Kidney (tissue), 14 donors: ENCODE results near the gene MEGF6. TPM values are rescaled to one million over a fixed set of nuclear protein-coding genes. Genes with fewer than 3 reads are reported as not detected.

Experiments used
- DNase-seq, 5 donors: peaks; one replicate each; pipeline ENCODE4 v3.0.0-alpha.2; 2013 to 2020
- FAIRE-seq: peaks from 2 replicates; lab custom pipeline; 2012; peaks lifted over from hg19 to GRCh38; lab: Jason Lieb, UNC
- H3K27ac ChIP-seq, 2 donors: one replicate each; pipeline ENCODE4 v1.7.0; 2013; ENCODE audit warnings: low read depth in 2 of 2, low read length in 2 of 2, inconsistent platforms in 1 of 2
- H3K27me3 ChIP-seq: one replicate; pipeline ENCODE4 v1.7.1; 2013; ENCODE audit warnings: low read length, inconsistent platforms; ENCODE audit not compliant: control insufficient read depth, insufficient read depth
- H3K36me3 ChIP-seq, 3 donors: one replicate each; pipeline versions ENCODE4 v1.7.0 to v1.7.1; 2013; ENCODE audit warnings: low read length in 3 of 3, control low read depth in 1 of 3, inconsistent platforms in 1 of 3; ENCODE audit not compliant: insufficient read depth in 3 of 3, control insufficient read depth in 2 of 3
- H3K4me1 ChIP-seq, 3 donors: one replicate each; pipeline versions ENCODE4 v1.7.0 to v1.7.1; 2013; ENCODE audit warnings: low read length in 3 of 3, inconsistent platforms in 1 of 3, low read depth in 1 of 3; ENCODE audit not compliant: control insufficient read depth in 2 of 3, insufficient read depth in 2 of 3
- H3K4me3 ChIP-seq, 3 donors: one replicate each; pipeline versions ENCODE4 v1.7.0 to v1.8.1; 2013; ENCODE audit warnings: low read length in 3 of 3, control low read depth in 1 of 3, inconsistent platforms in 1 of 3
- H3K9ac ChIP-seq, 3 donors: one replicate each; pipeline versions ENCODE4 v1.7.0 to v1.7.1; 2013; ENCODE audit warnings: low read length in 3 of 3, control low read depth in 1 of 3, inconsistent platforms in 1 of 3
- H3K9me3 ChIP-seq, 3 donors: one replicate each; pipeline versions ENCODE4 v1.7.0 to v1.7.1; 2013; ENCODE audit warnings: low read length in 3 of 3, control low read depth in 1 of 3, inconsistent platforms in 1 of 3; ENCODE audit not compliant: control insufficient read depth in 2 of 3, insufficient read depth in 1 of 3
- intact Hi-C: fragments of 100-400 bp; cut with DNase I; formaldehyde crosslinking; loops from one replicate; pipeline ENCODE4 v1.11.1; 2022
- polyA plus RNA-seq: library from polyadenylated mRNA; stranded (reverse); fragments of 350-450 nt; fragmentation: Illumina TruSeq; extraction: RNeasy Lipid Tissue Mini Kit (QIAGEN cat#74804); gene quantifications from one replicate; pipeline ENCODE4 v1.2.3, GENCODE V29; 2014; ENCODE audit warnings: low read depth, low replicate concordance; ENCODE audit not compliant: insufficient read depth
- total RNA-seq: library from RNA; stranded (reverse); fragmentation: NEBNext Ultra II Directional; extraction: Animal tissue kit (Norgen Biotek cat#: 25700); gene quantifications from one replicate; pipeline ENCODE4 v1.2.1, GENCODE V29; 2021
- TF ChIP-seq, protein P1 (sequence below): IDR thresholded peaks from 3 replicates; pipeline ENCODE4 v1.5.1; 2012; ENCODE audit warnings: mild to moderate bottlenecking, moderate library complexity, borderline replicate concordance; ENCODE audit not compliant: insufficient read depth; ENCODE audit errors: extremely low read depth
- donor health status: control.
- donor health status: control.
- donor health status: control.
- donor health status: control.
- donor health status: control.
- donor health status: DM: yes; HTN: yes; CAD: no.
- donor health status: Normal renal cell carcinoma (clear cell type).

Gene MEGF6
- total and polyA plus RNA-seq, 2 donors from 2014 or later = 2.8 to 10.9 TPM

DNA sequence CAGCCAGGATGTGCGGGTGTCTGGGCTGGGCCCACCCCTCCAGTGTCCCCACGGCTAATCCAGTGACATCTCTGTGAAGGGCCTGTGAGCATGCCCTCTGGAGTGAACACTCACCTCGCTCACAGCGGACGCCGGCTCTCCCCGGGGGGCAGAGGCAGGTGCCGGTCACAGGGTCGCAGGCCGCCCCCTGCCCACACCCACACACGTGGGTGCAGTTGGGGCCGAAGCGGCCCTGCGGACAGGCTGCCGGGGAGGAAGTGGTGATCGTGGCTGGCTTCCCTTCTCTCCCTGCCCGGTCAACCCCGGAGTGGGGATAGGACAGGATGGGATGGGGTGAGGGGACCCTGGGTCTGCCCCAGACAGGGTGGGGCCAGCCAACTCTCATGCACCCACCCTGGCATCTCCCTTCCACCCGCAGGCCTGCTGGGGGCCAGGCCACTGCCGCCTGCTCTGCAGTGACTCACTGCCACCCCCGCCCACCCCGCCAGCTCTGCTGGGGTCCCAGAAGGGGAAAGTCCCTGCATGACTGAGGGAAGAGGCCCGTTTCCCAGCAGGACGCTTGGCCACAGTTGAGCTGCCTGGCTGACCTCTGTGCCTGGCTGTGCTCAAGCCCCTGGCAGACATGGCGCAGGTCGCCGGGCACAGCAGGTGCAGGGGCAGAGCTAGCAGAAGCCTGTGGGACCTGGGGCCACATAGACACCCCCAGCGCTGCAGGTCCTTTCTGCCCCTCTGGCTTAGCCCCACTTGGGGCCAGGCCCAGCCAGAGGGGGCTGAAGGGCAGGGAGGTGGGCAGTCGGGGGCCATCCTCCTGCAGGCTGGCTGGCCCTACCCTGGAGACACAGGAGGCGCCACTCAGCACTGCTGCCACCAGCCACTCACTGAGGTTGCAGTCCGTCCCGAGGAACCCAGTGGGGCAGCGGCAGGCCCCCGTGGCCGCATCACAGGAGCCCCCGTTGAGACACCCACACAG, 115.2 kb downstream of the MEGF6 start:
- FAIRE-seq = no peak
- Histone ChIP-seq H3K27ac (no peak overlapping the region), H3K36me3 (no peaks in the 10 kb centered on the region), H3K27me3 (no peaks in the 10 kb centered on the region), H3K9ac (no peak overlapping the region), H3K9me3 (no peaks in the 10 kb centered on the region), H3K4me3 (no peak overlapping the region), H3K4me1 (no peaks in the 10 kb centered on the region)
- intact Hi-C loops = no loop called here
- no peak for DNase-seq
- TF ChIP-seq, protein P1, sequence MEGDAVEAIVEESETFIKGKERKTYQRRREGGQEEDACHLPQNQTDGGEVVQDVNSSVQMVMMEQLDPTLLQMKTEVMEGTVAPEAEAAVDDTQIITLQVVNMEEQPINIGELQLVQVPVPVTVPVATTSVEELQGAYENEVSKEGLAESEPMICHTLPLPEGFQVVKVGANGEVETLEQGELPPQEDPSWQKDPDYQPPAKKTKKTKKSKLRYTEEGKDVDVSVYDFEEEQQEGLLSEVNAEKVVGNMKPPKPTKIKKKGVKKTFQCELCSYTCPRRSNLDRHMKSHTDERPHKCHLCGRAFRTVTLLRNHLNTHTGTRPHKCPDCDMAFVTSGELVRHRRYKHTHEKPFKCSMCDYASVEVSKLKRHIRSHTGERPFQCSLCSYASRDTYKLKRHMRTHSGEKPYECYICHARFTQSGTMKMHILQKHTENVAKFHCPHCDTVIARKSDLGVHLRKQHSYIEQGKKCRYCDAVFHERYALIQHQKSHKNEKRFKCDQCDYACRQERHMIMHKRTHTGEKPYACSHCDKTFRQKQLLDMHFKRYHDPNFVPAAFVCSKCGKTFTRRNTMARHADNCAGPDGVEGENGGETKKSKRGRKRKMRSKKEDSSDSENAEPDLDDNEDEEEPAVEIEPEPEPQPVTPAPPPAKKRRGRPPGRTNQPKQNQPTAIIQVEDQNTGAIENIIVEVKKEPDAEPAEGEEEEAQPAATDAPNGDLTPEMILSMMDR = no peak

DNA sequence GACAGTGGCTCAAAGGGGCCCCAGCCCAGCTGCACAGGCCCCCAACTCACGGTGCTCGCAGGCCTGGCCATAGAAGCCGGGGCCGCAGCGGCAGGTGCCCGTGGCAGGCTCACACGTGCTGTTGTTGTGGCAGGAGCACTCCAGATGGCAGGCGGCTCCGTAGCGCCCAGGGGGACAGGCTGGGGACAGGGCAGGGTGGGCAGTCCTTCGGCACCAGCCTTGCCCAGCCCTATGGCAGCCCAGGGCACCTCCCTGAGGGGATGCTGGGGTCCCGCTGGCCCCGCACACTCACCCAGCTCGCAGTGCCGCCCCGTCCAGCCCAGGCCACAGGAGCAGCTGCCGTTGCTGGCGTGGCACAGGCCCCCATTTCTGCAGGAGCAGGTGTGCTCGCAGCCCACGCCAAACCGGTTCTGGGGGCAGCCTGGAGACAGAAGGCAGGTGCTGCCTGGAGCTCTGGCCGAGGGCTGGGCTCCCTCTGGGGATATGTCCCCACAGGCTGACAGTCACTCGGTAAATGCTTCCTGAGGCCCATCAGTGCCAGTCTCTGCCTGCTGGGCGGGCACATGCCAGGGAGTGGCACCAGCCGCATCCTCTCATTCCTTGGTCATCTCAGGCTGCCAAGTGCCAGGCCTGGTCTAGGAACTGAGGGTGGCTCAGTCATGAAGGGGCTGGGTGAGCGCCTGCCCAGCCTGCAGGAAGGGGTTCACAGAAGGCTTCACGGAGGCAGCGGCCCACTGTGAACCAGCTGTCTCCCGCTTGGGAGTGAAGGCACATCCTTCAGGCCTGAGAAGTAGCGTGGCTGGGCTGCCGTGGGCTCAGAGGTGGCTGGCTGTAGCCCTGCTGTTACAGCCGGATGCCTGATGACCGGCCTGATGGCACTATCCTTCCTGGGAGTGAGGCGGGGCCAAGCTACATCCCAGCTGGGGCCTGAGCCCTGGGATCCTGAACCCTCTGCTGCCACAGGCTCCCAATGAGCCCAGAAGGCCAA, 116.7 kb downstream of the MEGF6 start:
- FAIRE-seq (no peak), DNase-seq (no peak)
- intact Hi-C loops = no loop called here

DNA sequence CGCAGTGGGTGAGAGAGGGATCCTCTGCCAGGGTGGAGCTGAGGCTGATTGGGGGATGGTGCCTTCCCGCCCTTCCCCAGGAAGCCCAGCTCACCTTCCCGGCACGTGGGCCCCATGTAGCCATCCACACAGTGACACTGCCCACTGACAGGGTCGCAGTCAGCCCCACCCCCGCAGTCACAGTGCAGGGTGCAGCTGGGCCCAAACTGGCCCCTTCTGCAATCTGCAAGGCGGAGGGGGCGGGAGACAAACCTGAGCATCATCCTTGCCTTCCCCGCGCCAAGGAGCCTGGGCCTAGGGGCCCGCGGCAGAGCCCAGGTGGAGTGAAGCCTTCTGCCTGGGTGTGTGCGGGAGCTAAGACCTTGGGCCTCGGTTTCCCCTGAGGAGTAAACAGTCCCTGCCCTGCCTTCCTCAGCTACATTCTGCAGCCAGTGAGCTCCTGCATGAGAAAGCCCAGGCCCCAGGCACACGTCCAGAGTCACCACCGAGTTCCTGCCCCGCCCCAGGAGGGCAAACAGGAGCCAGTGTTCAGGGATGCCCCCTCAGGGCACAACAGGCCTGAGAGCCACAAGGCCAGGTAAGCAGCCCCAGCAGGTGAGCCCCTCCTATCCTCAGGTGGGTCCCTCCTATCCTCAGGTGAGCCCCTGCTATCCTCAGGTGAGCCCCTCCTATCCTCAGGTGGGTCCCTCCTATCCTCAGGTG, 118.6 kb downstream of the MEGF6 start:
- TF ChIP-seq, protein P1 = no peak
- H3K36me3 ChIP-seq = no peaks in the 10 kb centered on the region
- H3K4me3 ChIP-seq = no peak overlapping the region
- no peaks in the 10 kb centered on the region for H3K27me3 ChIP-seq
- no peaks in the 10 kb centered on the region for H3K9me3 ChIP-seq
- intact Hi-C loops = no loop called here
- H3K9ac ChIP-seq = no peak overlapping the region
- DNase-seq = no peak
- no peak for FAIRE-seq
- no peaks in the 10 kb centered on the region for H3K4me1 ChIP-seq
- no peak overlapping the region for H3K27ac ChIP-seq

More for the DNA sequence above, 116.7 kb downstream of the MEGF6 start:
- TF ChIP-seq, protein P1 = no peak
- no peak overlapping the region for H3K9ac ChIP-seq
- H3K4me1 ChIP-seq = no peaks in the 10 kb centered on the region
- H3K4me3 ChIP-seq = no peak overlapping the region
- no peak overlapping the region for H3K27ac ChIP-seq
- H3K9me3 ChIP-seq = no peaks in the 10 kb centered on the region
- no peaks in the 10 kb centered on the region for H3K36me3 ChIP-seq
- no peaks in the 10 kb centered on the region for H3K27me3 ChIP-seq
